ENCODE results near the gene TWNK.

- TF ChIP-seq NFE2L2 (IDR thresholded peaks at IDR 0.05; ENCODE audit: low read depth, low read length) (no peak), USF2 (IDR thresholded peaks at IDR 0.05; ENCODE audit: low read depth, low read length) (no peak), CTCF (conservative IDR thresholded peaks at IDR 0.05; ENCODE audit: low read depth, low read length) (no peak), BHLHE40 (IDR thresholded peaks at IDR 0.05; ENCODE audit: low read depth, low read length) (no peak), SMC3 (IDR thresholded peaks at IDR 0.05; ENCODE audit: low read depth, low read length) (no peak)
Measured at GRCh38 chr10:100948916-100949315, 38.4 kb upstream of the TWNK start.
